ENCODE data around the gene ENPP3. TPM values are rescaled to one million over a fixed set of nuclear protein-coding genes. Genes with fewer than 3 reads are reported as not detected.

ENPP3 gene
- total and polyA plus RNA-seq, 2 of the 13 experiments (the other 11 are each of a cell fraction or from before 2014, with no cell fraction given) = 40.0 to 75.4 TPM

DNA sequence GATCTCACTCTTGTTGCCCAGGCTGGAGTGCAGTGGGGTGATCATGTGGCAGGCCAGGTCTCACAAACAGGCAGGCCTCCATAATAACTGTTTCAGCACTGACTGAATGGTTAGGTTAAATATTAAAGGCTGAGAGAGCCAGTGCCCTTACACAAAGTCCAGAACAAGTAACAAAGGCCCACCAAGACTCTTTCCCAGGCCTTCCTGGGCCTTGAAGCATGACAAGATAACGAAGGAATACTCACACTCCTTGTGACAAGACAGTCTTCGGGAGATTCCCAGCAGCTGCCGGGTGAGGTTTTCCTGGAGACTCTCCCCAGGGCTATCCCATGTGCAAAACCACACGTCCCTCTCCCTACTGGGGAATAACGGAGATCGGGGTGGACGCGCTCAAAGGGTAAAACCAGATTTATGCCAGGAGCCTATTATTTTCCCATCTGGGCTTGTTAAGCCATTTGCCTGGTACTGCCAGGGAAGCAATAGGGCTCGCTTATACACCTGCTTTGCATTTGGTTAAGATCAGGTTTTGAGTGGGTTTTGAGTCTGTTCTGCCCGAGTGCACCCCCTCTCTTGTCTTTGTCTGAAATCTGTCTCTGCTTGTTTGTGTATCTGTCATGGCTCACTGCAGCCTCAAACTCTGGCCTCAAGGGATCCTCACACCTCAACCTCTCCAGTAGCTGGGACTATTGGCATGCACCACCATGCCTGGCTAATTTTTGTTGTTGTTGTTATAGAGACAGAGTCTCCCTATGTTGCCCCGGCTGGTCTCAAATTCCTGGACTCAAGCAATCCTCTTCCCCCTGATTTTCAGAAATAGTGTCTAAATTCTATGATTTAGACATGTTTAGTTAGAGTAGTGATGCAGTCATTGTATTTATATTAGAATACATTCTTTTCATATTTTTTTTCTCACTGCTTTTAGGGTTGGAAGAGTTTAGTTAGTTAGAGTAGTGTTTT lies 1.4 kb upstream of the ENPP3 start (continued):
- TF ChIP-seq ZBTB3 (CRISPR knock-in tag; IDR thresholded peaks at IDR 0.05; ENCODE audit: borderline replicate concordance, low read depth) = no peak
- peak; percentile 52; the same call in 1 of the 2 replicates for TF ChIP-seq ARID5B (CRISPR knock-in tag; IDR thresholded peaks at IDR 0.05)
- TF ChIP-seq, protein P1, sequence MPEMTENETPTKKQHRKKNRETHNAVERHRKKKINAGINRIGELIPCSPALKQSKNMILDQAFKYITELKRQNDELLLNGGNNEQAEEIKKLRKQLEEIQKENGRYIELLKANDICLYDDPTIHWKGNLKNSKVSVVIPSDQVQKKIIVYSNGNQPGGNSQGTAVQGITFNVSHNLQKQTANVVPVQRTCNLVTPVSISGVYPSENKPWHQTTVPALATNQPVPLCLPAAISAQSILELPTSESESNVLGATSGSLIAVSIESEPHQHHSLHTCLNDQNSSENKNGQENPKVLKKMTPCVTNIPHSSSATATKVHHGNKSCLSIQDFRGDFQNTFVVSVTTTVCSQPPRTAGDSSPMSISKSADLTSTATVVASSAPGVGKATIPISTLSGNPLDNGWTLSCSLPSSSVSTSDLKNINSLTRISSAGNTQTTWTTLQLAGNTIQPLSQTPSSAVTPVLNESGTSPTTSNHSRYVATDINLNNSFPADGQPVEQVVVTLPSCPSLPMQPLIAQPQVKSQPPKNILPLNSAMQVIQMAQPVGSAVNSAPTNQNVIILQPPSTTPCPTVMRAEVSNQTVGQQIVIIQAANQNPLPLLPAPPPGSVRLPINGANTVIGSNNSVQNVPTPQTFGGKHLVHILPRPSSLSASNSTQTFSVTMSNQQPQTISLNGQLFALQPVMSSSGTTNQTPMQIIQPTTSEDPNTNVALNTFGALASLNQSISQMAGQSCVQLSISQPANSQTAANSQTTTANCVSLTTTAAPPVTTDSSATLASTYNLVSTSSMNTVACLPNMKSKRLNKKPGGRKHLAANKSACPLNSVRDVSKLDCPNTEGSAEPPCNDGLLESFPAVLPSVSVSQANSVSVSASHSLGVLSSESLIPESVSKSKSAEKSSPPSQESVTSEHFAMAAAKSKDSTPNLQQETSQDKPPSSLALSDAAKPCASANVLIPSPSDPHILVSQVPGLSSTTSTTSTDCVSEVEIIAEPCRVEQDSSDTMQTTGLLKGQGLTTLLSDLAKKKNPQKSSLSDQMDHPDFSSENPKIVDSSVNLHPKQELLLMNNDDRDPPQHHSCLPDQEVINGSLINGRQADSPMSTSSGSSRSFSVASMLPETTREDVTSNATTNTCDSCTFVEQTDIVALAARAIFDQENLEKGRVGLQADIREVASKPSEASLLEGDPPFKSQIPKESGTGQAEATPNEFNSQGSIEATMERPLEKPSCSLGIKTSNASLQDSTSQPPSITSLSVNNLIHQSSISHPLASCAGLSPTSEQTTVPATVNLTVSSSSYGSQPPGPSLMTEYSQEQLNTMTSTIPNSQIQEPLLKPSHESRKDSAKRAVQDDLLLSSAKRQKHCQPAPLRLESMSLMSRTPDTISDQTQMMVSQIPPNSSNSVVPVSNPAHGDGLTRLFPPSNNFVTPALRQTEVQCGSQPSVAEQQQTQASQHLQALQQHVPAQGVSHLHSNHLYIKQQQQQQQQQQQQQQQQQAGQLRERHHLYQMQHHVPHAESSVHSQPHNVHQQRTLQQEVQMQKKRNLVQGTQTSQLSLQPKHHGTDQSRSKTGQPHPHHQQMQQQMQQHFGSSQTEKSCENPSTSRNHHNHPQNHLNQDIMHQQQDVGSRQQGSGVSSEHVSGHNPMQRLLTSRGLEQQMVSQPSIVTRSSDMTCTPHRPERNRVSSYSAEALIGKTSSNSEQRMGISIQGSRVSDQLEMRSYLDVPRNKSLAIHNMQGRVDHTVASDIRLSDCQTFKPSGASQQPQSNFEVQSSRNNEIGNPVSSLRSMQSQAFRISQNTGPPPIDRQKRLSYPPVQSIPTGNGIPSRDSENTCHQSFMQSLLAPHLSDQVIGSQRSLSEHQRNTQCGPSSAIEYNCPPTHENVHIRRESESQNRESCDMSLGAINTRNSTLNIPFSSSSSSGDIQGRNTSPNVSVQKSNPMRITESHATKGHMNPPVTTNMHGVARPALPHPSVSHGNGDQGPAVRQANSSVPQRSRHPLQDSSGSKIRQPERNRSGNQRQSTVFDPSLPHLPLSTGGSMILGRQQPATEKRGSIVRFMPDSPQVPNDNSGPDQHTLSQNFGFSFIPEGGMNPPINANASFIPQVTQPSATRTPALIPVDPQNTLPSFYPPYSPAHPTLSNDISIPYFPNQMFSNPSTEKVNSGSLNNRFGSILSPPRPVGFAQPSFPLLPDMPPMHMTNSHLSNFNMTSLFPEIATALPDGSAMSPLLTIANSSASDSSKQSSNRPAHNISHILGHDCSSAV (CRISPR knock-in tag; IDR thresholded peaks at IDR 0.05; ENCODE audit: borderline replicate concordance) = no peak
- TF ChIP-seq ZBTB42 (CRISPR knock-in tag; IDR thresholded peaks at IDR 0.05) = no peak
- no peak for TF ChIP-seq ZFP62 (CRISPR knock-in tag; IDR thresholded peaks at IDR 0.05)
- TF ChIP-seq SYNCRIP (IDR thresholded peaks at IDR 0.05; ENCODE audit: insufficient read depth, low read depth, low read length) = no peak
- no peak for TF ChIP-seq MED8 (CRISPR knock-in tag; IDR thresholded peaks at IDR 0.05; ENCODE audit: insufficient replicate concordance)
- no peak for TF ChIP-seq ZNF780A (CRISPR knock-in tag; IDR thresholded peaks at IDR 0.05)
- TF ChIP-seq NCOA1 (CRISPR knock-in tag; IDR thresholded peaks at IDR 0.05) = no peak
- TF ChIP-seq HOXA7 (CRISPR knock-in tag; IDR thresholded peaks at IDR 0.05) = no peak
- TF ChIP-seq, protein P2, sequence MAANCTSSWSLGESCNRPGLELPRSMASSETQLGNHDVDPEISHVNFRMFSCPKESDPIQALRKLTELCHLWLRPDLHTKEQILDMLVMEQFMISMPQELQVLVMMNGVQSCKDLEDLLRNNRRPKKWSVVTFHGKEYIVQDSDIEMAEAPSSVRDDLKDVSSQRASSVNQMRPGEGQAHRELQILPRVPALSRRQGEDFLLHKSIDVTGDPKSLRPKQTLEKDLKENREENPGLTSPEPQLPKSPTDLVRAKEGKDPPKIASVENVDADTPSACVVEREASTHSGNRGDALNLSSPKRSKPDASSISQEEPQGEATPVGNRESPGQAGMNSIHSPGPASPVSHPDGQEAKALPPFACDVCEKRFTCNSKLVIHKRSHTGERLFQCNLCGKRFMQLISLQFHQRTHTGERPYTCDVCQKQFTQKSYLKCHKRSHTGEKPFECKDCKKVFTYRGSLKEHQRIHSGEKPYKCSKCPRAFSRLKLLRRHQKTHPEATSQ (CRISPR knock-in tag; IDR thresholded peaks at IDR 0.05; ENCODE audit: borderline replicate concordance) = peak; percentile 60; the same call in 1 of the 2 replicates
- TF ChIP-seq SMYD3 (CRISPR knock-in tag; IDR thresholded peaks at IDR 0.05) = peak; percentile 86
